Kidney capillary endothelial cell (primary cell): ENCODE measurements around the gene MAD2L2.
A peak's percentile ranks its signal among the peaks of the same experiment; 100 is the strongest.

Experiments used
- DNase-seq: peaks from one replicate; pipeline ENCODE4 v3.0.0-alpha.2; 2018; ENCODE audit warnings: low spot score

The MAD2L2 gene

GRCh38 chr1:11653101-11653860 lies 27.7 kb downstream of the MAD2L2 start:
- DNase-seq: no peak

DNA sequence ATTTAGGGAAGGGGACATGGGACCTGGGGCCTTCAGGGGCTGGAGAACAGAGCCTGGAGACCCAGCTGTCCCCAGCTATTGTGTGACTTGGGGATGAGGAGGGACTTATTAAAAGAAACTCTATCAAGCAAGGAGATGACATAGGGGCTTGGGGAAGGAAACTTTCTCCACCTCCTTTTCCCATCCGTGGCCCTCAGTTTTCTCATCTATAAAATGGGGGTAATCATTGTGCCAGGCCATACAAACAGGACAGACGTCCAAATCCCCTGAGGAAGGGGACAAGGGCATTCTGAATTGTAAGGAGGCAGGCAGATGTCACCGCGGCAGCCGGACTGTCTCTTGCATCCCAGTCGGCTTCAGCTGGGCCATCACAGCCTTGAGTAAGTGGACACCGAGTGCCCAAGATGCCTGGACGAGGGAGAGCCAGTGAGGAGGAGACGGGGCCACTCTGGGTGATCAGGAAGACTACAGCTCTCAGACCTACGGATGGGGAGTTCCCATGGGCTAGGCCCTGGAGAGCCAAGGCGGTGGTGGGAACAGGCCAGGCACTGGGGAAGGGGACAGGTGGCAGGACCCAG lies 28.7 kb downstream of the MAD2L2 start:
- DNase-seq: no peak

GRCh38 chr1:11651017-11651416 lies 29.9 kb downstream of the MAD2L2 start:
- no peak for DNase-seq

- peak; percentile 82 for DNase-seq
Observed at GRCh38 chr1:11650331-11650991, 30.5 kb downstream of the MAD2L2 start.

- DNase-seq: no peak
Observed at GRCh38 chr1:11649624-11650330, 31.2 kb downstream of the MAD2L2 start.

GRCh38 chr1:11649237-11649623 lies 31.7 kb downstream of the MAD2L2 start:
- no peak for DNase-seq

GRCh38 chr1:11648732-11649158 lies 32.2 kb downstream of the MAD2L2 start:
- DNase-seq: no peak

- no peak for DNase-seq
Observed at GRCh38 chr1:11648039-11648438, 32.9 kb downstream of the MAD2L2 start.

- DNase-seq: no peak
Observed at GRCh38 chr1:11647333-11647732, 33.6 kb downstream of the MAD2L2 start.

GRCh38 chr1:11646317-11646716 lies 34.6 kb downstream of the MAD2L2 start:
- DNase-seq: no peak

DNA sequence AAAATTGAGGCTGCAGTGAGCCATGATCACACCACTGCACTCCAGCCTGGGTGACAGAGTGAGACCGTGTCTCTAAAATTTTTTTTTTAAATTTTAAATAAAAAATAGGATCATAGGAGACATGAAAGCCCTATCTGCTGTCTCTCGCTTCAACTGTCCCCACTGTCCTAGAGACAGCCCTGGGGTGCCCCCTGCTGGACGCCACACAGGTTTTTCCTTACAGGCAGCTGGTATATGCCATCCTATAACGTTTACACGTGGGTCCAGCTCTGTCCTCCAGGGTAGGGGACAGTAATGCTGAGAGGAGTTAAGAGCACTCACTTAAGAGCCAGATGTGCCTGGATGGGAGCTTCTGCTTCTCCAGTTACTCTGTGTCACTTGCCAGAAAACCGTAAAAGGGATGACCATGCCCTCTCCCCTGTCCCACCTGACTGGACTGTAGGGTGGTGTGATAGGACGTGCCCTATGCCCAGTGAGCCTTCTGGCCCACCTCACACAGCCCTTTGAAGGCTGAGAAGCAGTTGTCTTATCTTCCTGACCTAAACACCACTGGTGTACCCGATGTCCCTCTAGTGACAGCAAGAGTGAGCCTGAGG lies 35.2 kb downstream of the MAD2L2 start:
- peak; percentile 74 for DNase-seq

DNA sequence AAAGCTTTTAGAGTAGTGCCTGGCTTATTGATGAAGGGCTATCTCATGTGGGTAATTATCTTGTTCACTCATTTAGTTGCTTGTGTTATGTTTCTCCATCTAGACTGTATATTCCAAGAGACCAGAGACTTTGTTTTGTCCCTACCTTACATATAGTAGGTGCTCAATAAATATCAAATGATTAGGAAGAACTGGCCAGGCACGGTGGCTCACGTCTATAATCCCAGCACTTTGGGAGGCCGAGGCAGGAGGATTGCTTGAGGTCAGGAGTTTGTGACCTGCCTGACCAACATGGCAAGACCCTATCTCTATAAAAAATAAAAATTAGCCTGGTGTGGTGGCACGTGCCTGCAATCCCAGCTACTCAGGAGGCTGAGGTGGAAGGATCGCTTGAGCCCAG lies 35.7 kb downstream of the MAD2L2 start:
- no peak for DNase-seq

- no peak for DNase-seq
Observed at GRCh38 chr1:11643782-11644181, 37.2 kb downstream of the MAD2L2 start.

DNA sequence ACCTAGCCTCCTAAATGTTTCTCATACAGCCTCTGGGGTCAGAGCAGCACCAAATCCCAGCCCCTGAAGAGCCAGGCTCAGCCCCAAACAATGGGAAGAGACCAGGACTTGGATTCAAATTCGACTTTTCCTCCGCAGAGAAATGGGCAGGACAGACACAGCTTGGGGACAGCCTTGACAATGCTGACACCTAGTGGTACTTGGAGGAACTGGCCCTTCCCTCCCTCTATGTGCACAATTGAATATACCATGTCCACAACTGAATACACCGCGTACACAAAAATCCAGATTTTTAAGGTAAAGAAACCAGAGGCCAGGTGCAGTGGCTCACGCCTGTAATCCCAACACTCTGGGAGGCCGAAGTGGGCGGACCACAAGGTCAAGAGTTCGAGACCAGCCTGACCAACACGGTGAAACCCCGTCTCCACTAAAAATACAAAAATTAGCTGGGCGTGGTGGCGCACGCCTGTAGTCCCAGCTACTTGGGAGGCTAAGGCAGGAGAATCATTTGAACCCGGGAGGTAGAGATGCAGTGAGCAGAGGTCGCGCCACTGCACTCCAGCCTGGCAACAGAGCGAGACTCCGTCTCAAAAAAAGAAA lies 38.4 kb downstream of the MAD2L2 start:
- peak; percentile 63 for DNase-seq

DNA sequence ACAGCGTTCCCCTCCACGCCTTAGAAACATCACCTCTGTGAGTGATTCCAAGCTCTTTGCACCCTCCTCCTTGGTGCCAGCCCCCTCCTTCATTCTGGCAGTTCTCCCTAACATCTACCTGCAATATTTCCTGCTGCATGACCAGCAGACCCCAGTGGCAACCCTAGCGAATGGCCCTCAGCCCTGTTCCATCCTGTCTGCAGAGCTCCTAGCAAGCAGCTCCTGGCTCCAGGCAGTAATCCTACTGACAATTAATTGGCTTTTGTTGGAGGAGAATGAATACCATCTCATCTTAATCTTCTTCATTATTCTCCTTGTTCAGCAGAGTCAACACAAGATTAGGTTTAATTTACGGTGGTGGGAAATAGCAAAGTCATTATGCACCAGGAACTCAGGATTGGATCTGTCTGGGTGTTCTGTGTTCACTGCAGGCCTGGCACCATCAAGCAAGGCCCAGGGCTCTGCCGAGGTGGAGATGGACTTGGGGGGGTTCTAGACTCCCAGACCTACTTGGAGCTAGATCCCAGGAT lies 39.1 kb downstream of the MAD2L2 start:
- DNase-seq: no peak

GRCh38 chr1:11640944-11641343 lies 40.0 kb downstream of the MAD2L2 start:
- DNase-seq: no peak

GRCh38 chr1:11640101-11640500 lies 40.8 kb downstream of the MAD2L2 start:
- no peak for DNase-seq

GRCh38 chr1:11639372-11639771 lies 41.6 kb downstream of the MAD2L2 start:
- DNase-seq: no peak

GRCh38 chr1:11638121-11638520 lies 42.8 kb downstream of the MAD2L2 start:
- no peak for DNase-seq

DNA sequence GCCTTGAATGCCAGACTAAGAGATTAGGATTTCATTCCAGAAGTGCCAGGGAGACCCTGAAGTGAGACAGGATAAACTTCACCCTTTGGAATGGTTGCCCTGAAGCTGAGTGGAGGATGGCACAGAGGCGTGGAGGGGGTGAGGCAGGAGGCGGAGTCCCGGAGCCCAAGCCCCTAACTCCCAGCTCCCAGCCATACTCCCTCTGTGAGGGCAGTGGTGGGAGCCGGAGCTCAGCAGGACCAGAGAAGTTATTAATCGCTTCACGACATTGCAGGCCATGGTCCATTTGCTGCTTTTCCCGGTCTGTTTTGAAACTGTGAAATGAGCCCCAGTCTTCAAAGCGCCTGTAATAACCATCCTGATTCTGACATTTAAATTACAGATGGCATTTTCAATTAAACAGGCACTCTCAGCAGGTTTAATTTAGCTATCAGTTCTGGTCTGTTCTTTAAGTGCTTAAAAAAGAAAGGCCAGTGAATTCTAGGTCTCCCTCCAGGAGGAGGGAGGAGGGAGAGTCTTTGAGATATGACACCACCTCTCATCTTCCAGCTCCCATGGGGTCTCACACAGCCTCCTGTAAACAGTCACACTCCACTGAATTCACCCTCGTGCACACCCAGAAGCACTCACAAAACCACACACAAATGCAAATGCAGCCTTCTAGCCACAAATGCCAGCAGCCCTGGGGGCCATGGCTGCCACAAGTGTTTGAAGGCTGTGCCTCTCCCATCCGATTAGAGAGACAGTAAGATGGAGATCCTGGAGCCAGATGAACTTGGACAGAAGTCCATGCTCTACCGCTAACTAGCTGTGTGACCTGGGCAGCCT lies 46.4 kb downstream of the MAD2L2 start:
- DNase-seq: no peak
